ENCODE data around the gene CALD1.

DNA sequence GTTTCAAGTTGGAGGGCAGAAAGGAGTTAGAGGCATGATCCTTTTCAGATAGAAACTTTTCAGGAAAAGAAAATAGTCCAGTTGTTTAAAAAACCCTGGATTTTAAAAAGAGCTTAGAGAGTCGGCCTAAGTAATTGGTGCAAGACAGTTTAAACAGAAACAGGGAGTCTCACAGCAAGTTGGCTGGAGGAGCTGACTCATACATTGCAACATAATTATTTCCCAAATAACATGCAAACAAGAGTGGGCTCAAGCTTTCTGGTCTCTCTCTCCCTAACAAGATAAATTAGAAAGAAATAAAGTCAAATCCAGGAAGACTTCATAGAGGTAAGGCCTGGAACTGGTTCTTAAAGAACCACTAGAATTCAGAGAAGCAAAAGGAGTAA, 106.5 kb downstream of the CALD1 start:
- TF ChIP-seq, protein P1, sequence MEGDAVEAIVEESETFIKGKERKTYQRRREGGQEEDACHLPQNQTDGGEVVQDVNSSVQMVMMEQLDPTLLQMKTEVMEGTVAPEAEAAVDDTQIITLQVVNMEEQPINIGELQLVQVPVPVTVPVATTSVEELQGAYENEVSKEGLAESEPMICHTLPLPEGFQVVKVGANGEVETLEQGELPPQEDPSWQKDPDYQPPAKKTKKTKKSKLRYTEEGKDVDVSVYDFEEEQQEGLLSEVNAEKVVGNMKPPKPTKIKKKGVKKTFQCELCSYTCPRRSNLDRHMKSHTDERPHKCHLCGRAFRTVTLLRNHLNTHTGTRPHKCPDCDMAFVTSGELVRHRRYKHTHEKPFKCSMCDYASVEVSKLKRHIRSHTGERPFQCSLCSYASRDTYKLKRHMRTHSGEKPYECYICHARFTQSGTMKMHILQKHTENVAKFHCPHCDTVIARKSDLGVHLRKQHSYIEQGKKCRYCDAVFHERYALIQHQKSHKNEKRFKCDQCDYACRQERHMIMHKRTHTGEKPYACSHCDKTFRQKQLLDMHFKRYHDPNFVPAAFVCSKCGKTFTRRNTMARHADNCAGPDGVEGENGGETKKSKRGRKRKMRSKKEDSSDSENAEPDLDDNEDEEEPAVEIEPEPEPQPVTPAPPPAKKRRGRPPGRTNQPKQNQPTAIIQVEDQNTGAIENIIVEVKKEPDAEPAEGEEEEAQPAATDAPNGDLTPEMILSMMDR (tag by site-specific recombination; IDR thresholded peaks at IDR 0.05) = no peak
- no peak for TF ChIP-seq REPIN1 (tag by site-specific recombination; IDR thresholded peaks at IDR 0.05; ENCODE audit: low read depth)
- no peak for TF ChIP-seq ZFHX2 (tag by site-specific recombination; conservative IDR thresholded peaks at IDR 0.05)
- no peak for TF ChIP-seq ZNF292 (tag by site-specific recombination; IDR thresholded peaks at IDR 0.05; ENCODE audit: borderline replicate concordance, low read depth)
- TF ChIP-seq ZBTB8A (tag by site-specific recombination; IDR thresholded peaks at IDR 0.05) = no peak
- no peak for TF ChIP-seq TCF7L2 (IDR thresholded peaks at IDR 0.05; ENCODE audit: borderline replicate concordance, low read depth, low read length)
- TF ChIP-seq ZEB2 (tag by site-specific recombination; IDR thresholded peaks at IDR 0.05) = no peak
- no peak for TF ChIP-seq MYNN (tag by site-specific recombination; IDR thresholded peaks at IDR 0.05; ENCODE audit: borderline replicate concordance)
- TF ChIP-seq, protein P2, sequence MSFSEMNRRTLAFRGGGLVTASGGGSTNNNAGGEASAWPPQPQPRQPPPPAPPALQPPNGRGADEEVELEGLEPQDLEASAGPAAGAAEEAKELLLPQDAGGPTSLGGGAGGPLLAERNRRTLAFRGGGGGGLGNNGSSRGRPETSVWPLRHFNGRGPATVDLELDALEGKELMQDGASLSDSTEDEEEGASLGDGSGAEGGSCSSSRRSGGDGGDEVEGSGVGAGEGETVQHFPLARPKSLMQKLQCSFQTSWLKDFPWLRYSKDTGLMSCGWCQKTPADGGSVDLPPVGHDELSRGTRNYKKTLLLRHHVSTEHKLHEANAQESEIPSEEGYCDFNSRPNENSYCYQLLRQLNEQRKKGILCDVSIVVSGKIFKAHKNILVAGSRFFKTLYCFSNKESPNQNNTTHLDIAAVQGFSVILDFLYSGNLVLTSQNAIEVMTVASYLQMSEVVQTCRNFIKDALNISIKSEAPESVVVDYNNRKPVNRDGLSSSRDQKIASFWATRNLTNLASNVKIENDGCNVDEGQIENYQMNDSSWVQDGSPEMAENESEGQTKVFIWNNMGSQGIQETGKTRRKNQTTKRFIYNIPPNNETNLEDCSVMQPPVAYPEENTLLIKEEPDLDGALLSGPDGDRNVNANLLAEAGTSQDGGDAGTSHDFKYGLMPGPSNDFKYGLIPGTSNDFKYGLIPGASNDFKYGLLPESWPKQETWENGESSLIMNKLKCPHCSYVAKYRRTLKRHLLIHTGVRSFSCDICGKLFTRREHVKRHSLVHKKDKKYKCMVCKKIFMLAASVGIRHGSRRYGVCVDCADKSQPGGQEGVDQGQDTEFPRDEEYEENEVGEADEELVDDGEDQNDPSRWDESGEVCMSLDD (tag by site-specific recombination; IDR thresholded peaks at IDR 0.05) = no peak
- no peak for TF ChIP-seq ZNF664 (tag by site-specific recombination; IDR thresholded peaks at IDR 0.05)
- TF ChIP-seq ZNF558 (tag by site-specific recombination; IDR thresholded peaks at IDR 0.05) = no peak

Data from HEK293 (cell line).